ENCODE results near the gene PIPOX. TPM values are rescaled to one million over a fixed set of nuclear protein-coding genes. Genes with fewer than 3 reads are reported as not detected.
A peak's percentile ranks its signal among the peaks of the same experiment; 100 is the strongest.

PIPOX gene
- total RNA-seq, 6 experiments from 2014 or later = 167 to 322 (median 226) TPM

DNA sequence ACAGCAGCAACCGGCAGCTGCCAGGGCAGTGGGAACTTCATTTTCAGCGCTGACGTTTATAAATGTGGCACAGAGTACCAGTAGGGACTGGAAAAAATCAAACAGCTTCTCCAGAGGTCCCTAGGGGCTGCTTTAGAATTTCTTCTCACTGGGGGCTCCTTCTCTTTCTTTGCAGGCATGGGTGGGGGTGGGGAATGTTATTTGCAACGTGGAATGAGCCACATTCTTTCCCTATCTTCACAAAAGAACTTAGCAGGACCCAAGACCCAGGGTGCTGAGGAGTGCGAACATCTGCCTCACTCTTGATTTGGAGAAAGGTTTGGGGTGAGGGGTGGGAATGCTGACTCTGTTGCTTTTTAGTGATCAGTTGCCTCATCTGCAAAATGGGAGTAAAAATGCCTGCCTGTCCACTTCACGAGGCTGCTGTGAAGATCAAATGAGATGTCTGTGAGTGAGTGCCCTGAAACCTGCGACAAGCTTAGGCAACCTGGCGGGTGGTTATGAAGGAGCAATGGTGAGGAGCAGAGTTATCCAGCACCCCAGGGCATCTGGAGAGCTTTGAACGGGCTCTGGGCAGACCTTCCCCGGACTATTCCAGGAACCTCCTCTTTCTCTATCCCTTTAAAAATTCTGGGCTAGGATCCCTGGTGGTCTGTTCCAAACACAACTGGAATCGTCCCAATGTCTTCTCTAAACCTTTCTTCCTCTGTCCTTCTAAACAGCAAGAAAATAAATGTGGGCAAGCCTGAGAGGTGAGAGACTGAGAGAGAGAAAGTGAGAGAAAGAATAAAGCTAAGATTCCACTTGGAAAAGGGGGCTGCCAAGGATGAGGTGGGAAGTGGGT lies 10.7 kb upstream of the PIPOX start:
- DNase-seq (no peak), ATAC-seq (no peak)
- Histone ChIP-seq H3K27me3 (no peaks in the 10 kb centered on the region), H3K4me3 (no peak overlapping the region), H3K4me1 (no peaks in the 10 kb centered on the region), H3K9me3 (no peaks in the 10 kb centered on the region), H3K36me3 (no peaks in the 10 kb centered on the region), H3K27ac (no peak overlapping the region)
- intact Hi-C loops (cut with DNase I) = no loop called here
- TF ChIP-seq, protein P1, sequence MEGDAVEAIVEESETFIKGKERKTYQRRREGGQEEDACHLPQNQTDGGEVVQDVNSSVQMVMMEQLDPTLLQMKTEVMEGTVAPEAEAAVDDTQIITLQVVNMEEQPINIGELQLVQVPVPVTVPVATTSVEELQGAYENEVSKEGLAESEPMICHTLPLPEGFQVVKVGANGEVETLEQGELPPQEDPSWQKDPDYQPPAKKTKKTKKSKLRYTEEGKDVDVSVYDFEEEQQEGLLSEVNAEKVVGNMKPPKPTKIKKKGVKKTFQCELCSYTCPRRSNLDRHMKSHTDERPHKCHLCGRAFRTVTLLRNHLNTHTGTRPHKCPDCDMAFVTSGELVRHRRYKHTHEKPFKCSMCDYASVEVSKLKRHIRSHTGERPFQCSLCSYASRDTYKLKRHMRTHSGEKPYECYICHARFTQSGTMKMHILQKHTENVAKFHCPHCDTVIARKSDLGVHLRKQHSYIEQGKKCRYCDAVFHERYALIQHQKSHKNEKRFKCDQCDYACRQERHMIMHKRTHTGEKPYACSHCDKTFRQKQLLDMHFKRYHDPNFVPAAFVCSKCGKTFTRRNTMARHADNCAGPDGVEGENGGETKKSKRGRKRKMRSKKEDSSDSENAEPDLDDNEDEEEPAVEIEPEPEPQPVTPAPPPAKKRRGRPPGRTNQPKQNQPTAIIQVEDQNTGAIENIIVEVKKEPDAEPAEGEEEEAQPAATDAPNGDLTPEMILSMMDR (IDR thresholded peaks at IDR 0.05) = no peak
- TF ChIP-seq POLR2A (IDR thresholded peaks at IDR 0.05) = no peak
- WGBS (ENCODE audit: insufficient coverage, low coverage, low lambda C conversion rate, missing lambda C conversion rate) = 42% methylated on average over 11 of the region's 11 CpGs

DNA sequence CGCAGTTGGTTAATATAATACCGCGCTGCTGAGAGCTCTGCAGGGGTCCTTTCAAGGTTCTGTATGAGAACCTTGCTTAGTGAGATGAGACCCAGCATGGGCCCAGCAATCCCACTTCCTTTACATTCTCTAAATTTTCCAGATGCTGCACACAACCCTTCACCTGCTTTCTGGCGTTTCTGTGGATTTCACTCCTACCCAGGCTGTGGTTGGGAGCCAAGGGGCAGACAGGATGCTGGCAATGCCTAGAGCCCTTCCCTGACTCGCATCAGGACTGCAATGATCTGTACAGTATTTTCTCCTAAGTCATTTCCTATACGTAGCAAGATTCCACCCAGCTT lies 10.1 kb upstream of the PIPOX start:
- intact Hi-C loops (cut with DNase I) = no loop called here
- H3K27ac ChIP-seq = no peak overlapping the region
- H3K36me3 ChIP-seq = no peaks in the 10 kb centered on the region
- no peaks in the 10 kb centered on the region for H3K4me1 ChIP-seq
- H3K27me3 ChIP-seq = no peaks in the 10 kb centered on the region
- DNase-seq = no peak
- WGBS (ENCODE audit: insufficient coverage, low coverage, low lambda C conversion rate, missing lambda C conversion rate) = 41% methylated on average over 5 of the region's 6 CpGs
- no peak for ATAC-seq
- TF ChIP-seq, protein P1 (IDR thresholded peaks at IDR 0.05) = no peak
- no peak for TF ChIP-seq POLR2A (IDR thresholded peaks at IDR 0.05)
- no peak overlapping the region for H3K4me3 ChIP-seq
- H3K9me3 ChIP-seq = no peaks in the 10 kb centered on the region

DNA sequence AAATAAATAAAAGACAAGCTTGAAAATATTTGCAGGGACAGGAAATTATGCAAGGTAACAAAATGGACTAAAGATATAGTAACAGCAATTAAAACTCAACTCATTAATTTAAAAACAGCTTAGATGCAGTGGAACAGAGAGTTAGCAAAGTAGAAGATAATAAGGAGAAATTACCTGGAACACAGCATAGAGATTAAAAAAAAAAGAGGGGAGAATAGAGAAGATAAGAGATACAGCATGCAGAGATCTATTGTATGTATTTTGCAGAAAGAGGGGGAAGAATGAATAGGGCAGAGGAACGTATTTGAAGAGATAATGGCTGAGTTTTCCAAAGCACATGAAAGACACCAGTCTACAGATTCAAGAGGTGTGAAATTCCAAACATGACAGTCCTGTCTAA lies 8.4 kb upstream of the PIPOX start:
- TF ChIP-seq, protein P1 (IDR thresholded peaks at IDR 0.05) = no peak
- no peak for TF ChIP-seq POLR2A (IDR thresholded peaks at IDR 0.05)
- intact Hi-C loops (cut with DNase I) = no loop called here
- no peaks in the 10 kb centered on the region for H3K4me1 ChIP-seq
- H3K9me3 ChIP-seq = no peaks in the 10 kb centered on the region
- H3K36me3 ChIP-seq = no peaks in the 10 kb centered on the region
- no peak overlapping the region for H3K4me3 ChIP-seq
- no peak overlapping the region for H3K27ac ChIP-seq
- no peaks in the 10 kb centered on the region for H3K27me3 ChIP-seq
- 50% methylated on average over 1 of the region's 1 CpG for WGBS (ENCODE audit: insufficient coverage, low coverage, low lambda C conversion rate, missing lambda C conversion rate)
- ATAC-seq (no peak), DNase-seq (no peak)

DNA sequence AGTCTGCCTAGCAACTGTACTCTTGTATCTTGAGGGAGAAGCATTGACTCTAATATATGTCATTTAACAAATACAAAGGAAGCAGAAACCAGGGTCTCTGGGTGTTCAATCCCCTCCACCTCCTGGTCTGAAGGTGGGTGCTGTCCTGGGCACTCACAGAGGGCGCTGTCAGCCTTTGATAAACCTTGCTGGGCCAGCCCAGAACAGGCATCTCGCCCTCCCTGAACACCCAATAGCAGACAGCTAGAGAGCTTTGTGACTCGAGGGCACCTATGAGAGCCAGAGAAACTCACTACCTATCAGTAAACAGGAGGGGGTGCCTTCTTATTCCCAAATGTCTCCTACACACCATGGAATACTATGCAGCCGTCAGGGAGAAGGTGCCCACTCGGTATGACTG lies 6.4 kb upstream of the PIPOX start:
- no peak for DNase-seq
- no peaks in the 10 kb centered on the region for H3K36me3 ChIP-seq
- no peak overlapping the region for H3K27ac ChIP-seq
- TF ChIP-seq POLR2A (IDR thresholded peaks at IDR 0.05) = no peak
- TF ChIP-seq, protein P1 (IDR thresholded peaks at IDR 0.05) = no peak
- H3K4me1 ChIP-seq = no peaks in the 10 kb centered on the region
- 61% methylated on average over 4 of the region's 5 CpGs for WGBS (ENCODE audit: insufficient coverage, low coverage, low lambda C conversion rate, missing lambda C conversion rate)
- intact Hi-C loops (cut with DNase I) = no loop called here
- no peaks in the 10 kb centered on the region for H3K9me3 ChIP-seq
- ATAC-seq = peak in 3 of 4 donors; percentile 20 to 36 (median 33)
- H3K27me3 ChIP-seq = no peaks in the 10 kb centered on the region
- H3K4me3 ChIP-seq = no peak overlapping the region

Measured in right lobe of liver (tissue), 6 donors.